ENCODE measurements around the gene ZNF330. TPM values are rescaled to one million over a fixed set of nuclear protein-coding genes. Genes with fewer than 3 reads are reported as not detected.
"Not testable (repeated sequence)": the region's sequence is repeated elsewhere in the genome, so short reads cannot be mapped to it uniquely, and the experiment has no call there.

ZNF330 gene
- polyA plus RNA-seq, 1 experiment: 19.8 TPM

DNA sequence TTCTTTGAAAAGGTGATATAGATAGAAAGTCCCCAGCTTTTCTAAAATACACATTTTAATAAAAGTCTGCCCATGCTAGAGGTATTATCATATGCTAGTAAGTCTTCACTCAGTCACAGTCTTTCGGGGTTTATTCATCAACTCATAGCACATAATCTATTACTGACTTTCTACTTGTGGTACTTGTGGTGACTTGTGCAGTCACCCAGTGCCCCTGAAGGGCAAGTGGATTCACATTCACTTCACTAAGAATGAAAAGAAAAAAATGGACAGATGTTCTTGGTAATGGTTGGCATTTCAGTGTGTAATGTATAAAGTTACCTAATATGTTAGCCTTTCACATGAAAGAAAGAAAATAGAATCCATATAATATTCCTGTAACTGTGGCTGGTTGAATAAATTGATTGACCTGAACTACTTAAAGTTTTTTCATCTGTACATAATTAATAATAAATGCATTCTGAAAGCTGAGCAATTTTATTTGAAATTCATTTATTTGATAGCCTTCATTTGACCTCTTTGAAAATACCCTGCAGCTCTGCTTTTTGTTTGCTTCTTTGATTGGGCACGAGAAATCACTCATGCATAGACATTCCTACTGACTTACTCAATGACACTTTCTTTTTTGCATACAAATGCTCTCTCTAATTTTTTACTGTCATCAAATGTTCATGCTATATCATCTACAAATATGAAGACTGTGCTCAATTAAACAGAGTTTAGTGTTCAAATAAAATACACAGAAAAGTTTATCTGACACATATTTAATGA is 39.5 kb upstream of the ZNF330 start:
- DNase-seq (ENCODE audit: low read depth): no peak
- ChIA-PET POLR2A (no interaction called here), CTCF (no interaction called here)
- TF ChIP-seq, protein P1, sequence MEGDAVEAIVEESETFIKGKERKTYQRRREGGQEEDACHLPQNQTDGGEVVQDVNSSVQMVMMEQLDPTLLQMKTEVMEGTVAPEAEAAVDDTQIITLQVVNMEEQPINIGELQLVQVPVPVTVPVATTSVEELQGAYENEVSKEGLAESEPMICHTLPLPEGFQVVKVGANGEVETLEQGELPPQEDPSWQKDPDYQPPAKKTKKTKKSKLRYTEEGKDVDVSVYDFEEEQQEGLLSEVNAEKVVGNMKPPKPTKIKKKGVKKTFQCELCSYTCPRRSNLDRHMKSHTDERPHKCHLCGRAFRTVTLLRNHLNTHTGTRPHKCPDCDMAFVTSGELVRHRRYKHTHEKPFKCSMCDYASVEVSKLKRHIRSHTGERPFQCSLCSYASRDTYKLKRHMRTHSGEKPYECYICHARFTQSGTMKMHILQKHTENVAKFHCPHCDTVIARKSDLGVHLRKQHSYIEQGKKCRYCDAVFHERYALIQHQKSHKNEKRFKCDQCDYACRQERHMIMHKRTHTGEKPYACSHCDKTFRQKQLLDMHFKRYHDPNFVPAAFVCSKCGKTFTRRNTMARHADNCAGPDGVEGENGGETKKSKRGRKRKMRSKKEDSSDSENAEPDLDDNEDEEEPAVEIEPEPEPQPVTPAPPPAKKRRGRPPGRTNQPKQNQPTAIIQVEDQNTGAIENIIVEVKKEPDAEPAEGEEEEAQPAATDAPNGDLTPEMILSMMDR (IDR thresholded peaks at IDR 0.05; ENCODE audit: insufficient read depth, low read depth, low read length): no peak
- H3K27me3 ChIP-seq (ENCODE audit: control insufficient read depth, insufficient read depth, low read length): 0 out of 2 replicates have a peak, but pooled peaks cover 2% of the 10 kb centered on the region
- no peak overlapping the region for H3K4me3 ChIP-seq (ENCODE audit: low read depth, low read length)
- no peaks in the 10 kb centered on the region for H3K36me3 ChIP-seq (ENCODE audit: control insufficient read depth, insufficient read depth, low read length)

DNA sequence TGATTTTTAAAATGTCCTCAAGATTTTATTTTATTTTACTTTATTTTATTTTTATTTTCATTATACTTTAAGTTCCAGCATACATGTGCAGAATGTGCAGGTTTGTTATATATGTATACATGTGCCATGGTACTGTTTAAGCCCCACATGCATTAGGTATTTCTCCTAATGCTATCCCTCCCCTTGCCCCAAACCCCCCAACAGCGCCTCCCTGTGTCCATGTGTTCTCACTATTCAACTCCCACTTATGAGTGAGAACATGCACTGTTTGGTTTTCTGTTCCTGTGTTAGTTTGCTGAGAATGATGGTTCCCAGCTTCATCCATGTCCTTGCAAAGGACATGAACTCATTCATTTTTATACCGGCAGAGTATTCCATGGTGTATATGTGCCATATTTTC is 37.2 kb upstream of the ZNF330 start:
- H3K27me3 ChIP-seq (ENCODE audit: control insufficient read depth, insufficient read depth, low read length); H3K36me3 ChIP-seq (ENCODE audit: control insufficient read depth, insufficient read depth, low read length); DNase-seq (ENCODE audit: low read depth); POLR2A ChIA-PET; CTCF ChIA-PET; H3K4me3 ChIP-seq (ENCODE audit: low read depth, low read length): not testable (repeated sequence)

DNA sequence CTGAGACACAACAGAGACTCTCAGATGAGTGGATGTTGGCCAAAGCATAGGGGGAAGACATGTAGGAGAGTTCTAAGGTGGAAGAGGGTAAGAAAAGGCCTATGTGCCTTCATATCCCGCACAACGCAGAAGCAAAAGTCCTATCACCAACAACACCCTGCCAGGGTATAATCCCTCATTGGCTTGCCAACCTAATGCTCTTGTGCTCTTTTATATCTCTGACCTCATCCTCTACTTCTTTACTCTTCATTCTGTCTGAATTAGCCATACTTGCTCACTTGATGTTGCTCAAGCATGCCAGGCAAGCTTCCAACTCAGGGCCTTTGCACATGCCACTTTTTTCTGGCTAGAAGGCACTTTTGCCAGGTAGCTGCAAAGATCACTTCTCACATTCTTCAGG is 28.1 kb upstream of the ZNF330 start:
- POLR2A ChIA-PET: no interaction called here

DNA sequence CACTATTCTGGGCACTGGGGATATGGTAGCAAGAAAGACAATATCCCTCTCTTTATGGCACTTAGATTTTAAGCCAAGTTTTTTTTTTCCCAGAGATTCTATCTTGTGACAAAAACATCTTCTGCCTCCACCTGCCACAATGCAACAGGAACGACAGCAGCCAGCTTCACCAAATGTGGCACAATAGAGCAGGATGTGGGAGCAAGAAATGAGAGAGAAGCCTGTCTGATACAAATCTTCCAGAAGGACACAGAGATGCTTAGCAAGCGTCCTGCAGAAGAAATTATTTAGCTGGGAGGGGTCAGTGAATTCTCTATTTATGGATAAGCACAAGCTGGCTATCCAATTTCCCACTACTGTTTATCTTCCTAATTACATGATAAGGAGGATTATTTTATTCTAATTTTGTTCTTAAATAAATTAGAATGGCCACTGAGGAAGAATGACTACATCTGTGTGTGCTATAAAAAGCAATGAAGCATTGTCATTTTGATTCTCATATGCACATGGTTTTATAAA is 27.1 kb upstream of the ZNF330 start:
- H3K4me3 ChIP-seq (ENCODE audit: low read depth, low read length): no peak overlapping the region
- H3K36me3 ChIP-seq (ENCODE audit: control insufficient read depth, insufficient read depth, low read length): no peaks in the 10 kb centered on the region
- CTCF ChIA-PET: no interaction called here
- peaks cover 12% of the 10 kb centered on the region; the same call in 1 of the 2 replicates for H3K27me3 ChIP-seq (ENCODE audit: control insufficient read depth, insufficient read depth, low read length)
- DNase-seq (ENCODE audit: low read depth): no peak
- POLR2A ChIA-PET: no interaction called here
- TF ChIP-seq, protein P1 (IDR thresholded peaks at IDR 0.05; ENCODE audit: insufficient read depth, low read depth, low read length): no peak

More for the DNA sequence above, 28.1 kb upstream of the ZNF330 start:
- Histone ChIP-seq H3K36me3 (ENCODE audit: control insufficient read depth, insufficient read depth, low read length) (no peaks in the 10 kb centered on the region), H3K27me3 (ENCODE audit: control insufficient read depth, insufficient read depth, low read length) (peaks cover 12% of the 10 kb centered on the region; the same call in 1 of the 2 replicates), H3K4me3 (ENCODE audit: low read depth, low read length) (no peak overlapping the region)
- TF ChIP-seq, protein P1 (IDR thresholded peaks at IDR 0.05; ENCODE audit: insufficient read depth, low read depth, low read length): no peak
- CTCF ChIA-PET: interaction anchor here (1.2 kb wide), 1 partner anchor 35 kb away, joined by 3 read pairs; no protein-coding TSS in a partner anchor
- DNase-seq (ENCODE audit: low read depth): no peak

DNA sequence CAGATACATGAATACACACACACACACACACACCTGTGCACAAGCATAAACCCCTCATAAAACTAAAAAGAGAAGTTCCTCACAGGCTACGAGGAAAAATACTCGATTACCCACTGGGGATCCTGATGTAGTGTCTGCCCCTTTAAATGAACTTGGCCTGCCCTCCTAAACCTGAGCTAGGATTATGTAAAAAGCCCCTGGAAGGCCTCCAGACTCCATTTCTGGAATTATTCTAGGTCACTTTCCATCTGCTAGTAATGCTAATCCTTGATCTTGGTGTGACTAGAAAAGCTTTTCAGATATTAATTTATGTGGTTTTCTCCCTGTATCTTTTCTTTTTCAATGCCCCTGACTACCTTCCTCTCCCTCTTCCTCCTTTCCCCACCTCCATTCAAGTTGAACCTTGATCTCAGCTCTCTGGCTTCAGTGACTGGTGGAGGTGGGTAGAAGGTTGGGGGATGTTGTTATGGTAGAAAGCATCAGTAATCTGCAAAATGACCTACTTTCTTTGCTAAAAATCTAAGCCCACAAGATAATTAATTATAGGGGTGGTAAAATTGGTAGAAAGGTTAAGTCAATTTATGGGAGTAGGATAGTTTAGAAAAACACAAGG is 25.5 kb upstream of the ZNF330 start:
- DNase-seq (ENCODE audit: low read depth): no peak
- Histone ChIP-seq H3K36me3 (ENCODE audit: control insufficient read depth, insufficient read depth, low read length) (no peaks in the 10 kb centered on the region), H3K27me3 (ENCODE audit: control insufficient read depth, insufficient read depth, low read length) (0 out of 2 replicates have a peak, but pooled peaks cover 2% of the 10 kb centered on the region), H3K4me3 (ENCODE audit: low read depth, low read length) (no peak overlapping the region)
- POLR2A ChIA-PET: interaction anchor here (0.6 kb wide), 1 partner anchor 22 kb away, joined by 3 read pairs; no protein-coding TSS in a partner anchor
- TF ChIP-seq, protein P1 (IDR thresholded peaks at IDR 0.05; ENCODE audit: insufficient read depth, low read depth, low read length): no peak
- CTCF ChIA-PET: interaction anchor here (1.0 kb wide), 1 partner anchor 24 kb away, joined by 3 read pairs; no protein-coding TSS in a partner anchor
